ENCODE measurements around the gene FAM9B. TPM values are rescaled to one million over a fixed set of nuclear protein-coding genes. Genes with fewer than 3 reads are reported as not detected.

Gene FAM9B
- total RNA-seq (2021): not detected in 2 replicates
- not detected for Bru-seq, nascent RNA
- BruChase-seq, experiment 1, labeled RNA remaining after a 2-hour chase: not detected
- not detected for BruChase-seq, experiment 2, labeled RNA remaining after a 6-hour chase
- long read RNA-seq: 0 reads

- Histone ChIP-seq H3K36me3 (ENCODE audit: low read depth) (no peaks in the 10 kb centered on the region), H3K27me3 (ENCODE audit: insufficient read depth, low read depth) (no peaks in the 10 kb centered on the region), H3F3A (ENCODE audit: insufficient read depth, low read depth) (no peaks in the 10 kb centered on the region), H3K79me2 (ENCODE audit: low read depth) (no peaks in the 10 kb centered on the region), H3K27ac (no peak within 1 kb of the TSS), H2AFZ (0 out of 2 replicates have a peak within 1 kb of the TSS, but pooled peaks have one; percentile 43), H3K9me2 (ENCODE audit: insufficient read depth) (no peaks in the 10 kb centered on the region), H3K9me3 (ENCODE audit: insufficient read depth, low read depth) (no peaks in the 10 kb centered on the region), H3K4me2 (peak within 1 kb of the TSS; percentile 23; the same call in 1 of the 2 replicates), H4K20me1 (ENCODE audit: insufficient read depth) (no peaks in the 10 kb centered on the region), H3K4me1 (replicated peaks; ENCODE audit: insufficient read depth) (no peaks in the 10 kb centered on the region), H3K4me3 (no peak within 1 kb of the TSS; the same call in 1 of the 2 replicates)
- TF ChIP-seq EZH2 (IDR thresholded peaks at IDR 0.05; ENCODE audit: low read depth) (no peak), CTCF (conservative IDR thresholded peaks at IDR 0.05) (no peak)
- no peak for DNase-seq
- intact Hi-C loops (cut with micrococcal nuclease; ENCODE audit: unreplicated experiment): no loop called here
- ChIA-PET CTCF (no interaction called here), POLR2A (ENCODE audit: unreplicated experiment) (no interaction called here)
- no TSS peak for BruUV-seq (replicated peaks)
Observed at GRCh38 chrX:9033989-9034388, at the start of gene FAM9B. FAM9B (minus strand) TSS chrX:9034127; CDS start chrX:9032986, 1,141 bp downstream.

- Histone ChIP-seq H3K27ac (no peak overlapping the region), H3K9me3 (ENCODE audit: insufficient read depth, low read depth) (no peaks in the 10 kb centered on the region), H3K79me2 (ENCODE audit: low read depth) (no peaks in the 10 kb centered on the region), H3K4me2 (no peak overlapping the region), H3K4me3 (no peak overlapping the region), H2AFZ (no peak overlapping the region), H3K36me3 (ENCODE audit: low read depth) (no peaks in the 10 kb centered on the region), H4K20me1 (ENCODE audit: insufficient read depth) (no peaks in the 10 kb centered on the region), H3K4me1 (replicated peaks; ENCODE audit: insufficient read depth) (no peaks in the 10 kb centered on the region), H3K9me2 (ENCODE audit: insufficient read depth) (no peaks in the 10 kb centered on the region), H3K27me3 (ENCODE audit: insufficient read depth, low read depth) (no peaks in the 10 kb centered on the region), H3F3A (ENCODE audit: insufficient read depth, low read depth) (no peaks in the 10 kb centered on the region)
- intact Hi-C loops (cut with micrococcal nuclease; ENCODE audit: unreplicated experiment): no loop called here
- TF ChIP-seq EZH2 (IDR thresholded peaks at IDR 0.05; ENCODE audit: low read depth) (no peak), CTCF (conservative IDR thresholded peaks at IDR 0.05) (no peak)
- ChIA-PET CTCF (no interaction called here), POLR2A (ENCODE audit: unreplicated experiment) (no interaction called here)
- BruUV-seq (replicated peaks): no TSS peak
- DNase-seq: no peak
Observed at GRCh38 chrX:9081271-9081670, 47.3 kb upstream of the FAM9B start.

GRCh38 chrX:9074326-9074725 is 40.4 kb upstream of the FAM9B start:
- POLR2A ChIA-PET (ENCODE audit: unreplicated experiment): no interaction called here
- CTCF ChIA-PET: no interaction called here
- Histone ChIP-seq H3K36me3 (ENCODE audit: low read depth) (no peaks in the 10 kb centered on the region), H4K20me1 (ENCODE audit: insufficient read depth) (no peaks in the 10 kb centered on the region), H3K9me3 (ENCODE audit: insufficient read depth, low read depth) (no peaks in the 10 kb centered on the region), H2AFZ (no peak overlapping the region), H3K4me1 (replicated peaks; ENCODE audit: insufficient read depth) (no peaks in the 10 kb centered on the region), H3F3A (ENCODE audit: insufficient read depth, low read depth) (no peaks in the 10 kb centered on the region), H3K4me2 (no peak overlapping the region), H3K4me3 (no peak overlapping the region), H3K27me3 (ENCODE audit: insufficient read depth, low read depth) (no peaks in the 10 kb centered on the region), H3K27ac (no peak overlapping the region), H3K9me2 (ENCODE audit: insufficient read depth) (no peaks in the 10 kb centered on the region), H3K79me2 (ENCODE audit: low read depth) (no peaks in the 10 kb centered on the region)
- DNase-seq: no peak
- no TSS peak for BruUV-seq (replicated peaks)
- no peak for TF ChIP-seq EZH2 (IDR thresholded peaks at IDR 0.05; ENCODE audit: low read depth)
- TF ChIP-seq CTCF (conservative IDR thresholded peaks at IDR 0.05): no peak
- intact Hi-C loops (cut with micrococcal nuclease; ENCODE audit: unreplicated experiment): no loop called here

All from PC-9 (cell line).